SK-N-MC (cell line): ENCODE measurements around the gene DAZAP1.

Experiments
- DNase-seq: peaks from one replicate; pipeline ENCODE4 v3.0.0-alpha.2; 2011; ENCODE audit warnings: low read depth, low spot score
- H3K27ac ChIP-seq: fragments of 200-600 bp; sonication (generic); 2 replicates; pipeline ENCODE4 v1.5.1; 2016; ENCODE audit warnings: mixed run types
- H3K36me3 ChIP-seq: fragments of 200-600 bp; sonication (generic); 2 replicates; pipeline ENCODE4 v1.6.1; 2017; ENCODE audit warnings: antibody characterized with exemption, low read length, mixed read lengths; ENCODE audit not compliant: insufficient read depth
- H3K4me3 ChIP-seq: fragments of 200-600 bp; sonication (generic); 2 replicates; pipeline ENCODE4 v1.5.1; 2016
- H3K9ac ChIP-seq: fragments of 200-600 bp; sonication (generic); 2 replicates; pipeline ENCODE4 v1.8.0; 2017; ENCODE audit warnings: mixed run types, mixed read lengths; ENCODE audit not compliant: insufficient read length
- H3K9me3 ChIP-seq: fragments of 200-600 bp; sonication (generic); 2 replicates; pipeline ENCODE4 v1.6.1; 2017; ENCODE audit warnings: low read depth, mild to moderate bottlenecking, antibody characterized with exemption, low read length, moderate library complexity, mixed read lengths
- EZH2 ChIP-seq: fragments of 200-600 bp; sonication (generic); IDR thresholded peaks from one replicate; pipeline ENCODE4 v1.6.1; 2017; ENCODE audit warnings: antibody characterized with exemption
- FOXP2 ChIP-seq: optimal IDR thresholded peaks from 2 replicates; pipeline ENCODE3; 2011; ENCODE audit warnings: mild to moderate bottlenecking, moderate library complexity; ENCODE audit not compliant: insufficient read depth; ENCODE audit errors: extremely low read length, control extremely low read depth
- POLR2AphosphoS5 ChIP-seq: IDR thresholded peaks from 2 replicates; pipeline ENCODE4 v1.6.1; 2012; ENCODE audit warnings: mild to moderate bottlenecking, low read depth, low read length, borderline replicate concordance

The DAZAP1 gene

DNA sequence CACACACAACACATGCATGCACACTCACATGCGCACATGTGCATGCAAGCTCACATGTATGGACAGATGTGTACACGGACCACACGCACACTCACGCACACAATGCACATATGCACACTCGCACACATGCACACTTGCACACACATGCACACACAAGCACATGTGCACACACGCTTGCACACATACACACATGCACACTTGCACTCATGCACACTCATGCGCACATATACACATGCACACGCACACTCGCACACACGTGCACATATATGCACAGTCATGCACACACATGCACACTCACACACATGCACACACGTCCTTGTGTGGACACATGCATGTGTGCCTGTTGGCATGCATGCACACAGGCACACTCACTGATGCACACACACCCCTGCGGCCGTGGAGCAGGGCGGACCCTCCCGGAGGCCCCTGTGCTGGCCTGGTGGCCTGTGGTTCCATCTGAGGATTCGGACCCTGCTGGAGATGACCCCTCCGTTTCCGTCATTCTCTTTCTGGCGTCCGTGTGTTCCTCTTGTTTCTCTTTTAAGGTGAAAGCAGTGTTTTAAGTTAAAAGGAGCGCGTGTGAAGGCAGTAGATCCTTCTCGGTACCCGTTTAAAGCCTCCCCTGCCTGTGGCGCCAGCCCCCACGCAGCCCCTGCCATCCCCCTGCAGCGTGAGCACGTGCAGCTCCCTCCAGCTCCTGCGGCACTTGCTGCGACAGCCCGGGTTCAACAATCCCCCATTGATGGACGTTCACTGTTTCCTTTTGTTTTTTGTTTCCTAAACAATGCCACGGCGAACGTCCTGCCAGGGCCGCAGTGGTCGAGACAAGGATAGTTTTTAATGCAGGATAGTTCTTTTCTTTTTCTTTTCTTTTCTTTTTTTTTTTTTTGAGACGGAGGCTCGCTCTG lies 18.1 kb upstream of the DAZAP1 start:
- Histone ChIP-seq H3K4me3 (no peak overlapping the region), H3K9ac (no peak overlapping the region), H3K36me3 (peaks cover 19% of the 10 kb centered on the region; the same call in 1 of the 2 replicates), H3K27ac (no peak overlapping the region), H3K9me3 (no peaks in the 10 kb centered on the region)
- no peak for DNase-seq
- TF ChIP-seq FOXP2 (no peak), EZH2 (no peak), POLR2AphosphoS5 (no peak)

DNA sequence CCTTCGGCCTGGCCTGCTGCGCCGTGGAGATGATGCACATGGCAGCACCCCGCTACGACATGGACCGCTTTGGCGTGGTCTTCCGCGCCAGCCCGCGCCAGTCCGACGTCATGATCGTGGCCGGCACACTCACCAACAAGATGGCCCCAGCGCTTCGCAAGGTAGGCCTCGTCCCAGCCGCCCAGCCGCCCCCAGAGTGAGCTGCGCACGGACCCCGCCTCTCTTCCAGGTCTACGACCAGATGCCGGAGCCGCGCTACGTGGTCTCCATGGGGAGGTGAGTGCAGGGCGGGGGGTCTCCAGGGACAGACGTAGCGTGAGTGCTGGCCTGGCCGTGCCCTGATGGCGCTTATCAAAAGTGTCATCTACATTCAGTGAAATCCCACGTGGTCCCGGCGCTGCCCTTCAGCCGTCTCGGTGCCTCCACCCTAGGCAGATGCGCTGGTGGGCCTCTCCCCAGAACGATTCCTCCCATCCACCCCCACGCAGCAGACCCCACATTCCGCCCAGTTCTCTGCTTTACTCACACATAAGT lies 16.4 kb upstream of the DAZAP1 start:
- Histone ChIP-seq H3K4me3 (no peak overlapping the region), H3K9me3 (no peaks in the 10 kb centered on the region), H3K36me3 (peaks cover 19% of the 10 kb centered on the region; the same call in 1 of the 2 replicates), H3K27ac (no peak overlapping the region), H3K9ac (no peak overlapping the region)
- DNase-seq = no peak
- TF ChIP-seq EZH2 (no peak), POLR2AphosphoS5 (no peak)

DNA sequence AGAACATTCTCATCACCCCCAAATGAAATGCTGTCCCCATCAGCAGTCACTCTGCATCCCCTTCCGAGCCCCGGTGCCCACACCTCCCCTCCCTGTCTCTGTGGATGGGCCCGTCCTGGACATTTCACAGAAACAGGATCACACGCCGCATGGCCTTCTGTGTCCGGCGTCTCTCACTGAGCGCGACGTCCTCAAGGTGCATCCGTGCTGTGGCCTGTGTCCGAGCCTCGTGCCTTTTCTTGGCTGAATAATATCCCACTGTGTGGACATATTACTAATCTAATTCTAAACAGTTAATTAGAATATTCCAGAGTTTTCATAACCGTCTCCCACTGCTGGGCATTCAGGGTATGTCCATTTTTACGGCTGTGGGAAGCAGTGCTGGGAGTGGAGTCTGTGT lies 15.0 kb upstream of the DAZAP1 start:
- DNase-seq = no peak
- H3K27ac ChIP-seq = no peak overlapping the region
- TF ChIP-seq POLR2AphosphoS5 (no peak), FOXP2 (no peak), EZH2 (no peak)
- H3K9me3 ChIP-seq = no peaks in the 10 kb centered on the region
- no peak overlapping the region for H3K9ac ChIP-seq
- peaks cover 19% of the 10 kb centered on the region; the same call in 1 of the 2 replicates for H3K36me3 ChIP-seq
- H3K4me3 ChIP-seq = no peak overlapping the region

- H3K36me3 ChIP-seq = peaks cover 19% of the 10 kb centered on the region; the same call in 1 of the 2 replicates
- DNase-seq = no peak
- H3K27ac ChIP-seq = no peak overlapping the region
- H3K9me3 ChIP-seq = no peaks in the 10 kb centered on the region
- no peak for TF ChIP-seq FOXP2
- TF ChIP-seq POLR2AphosphoS5 = no peak
- TF ChIP-seq EZH2 = no peak
- no peak overlapping the region for H3K9ac ChIP-seq
- no peak overlapping the region for H3K4me3 ChIP-seq
These were observed 14.4 kb upstream of the DAZAP1 start for GRCh38 chr19:1392939-1393530.

DNA sequence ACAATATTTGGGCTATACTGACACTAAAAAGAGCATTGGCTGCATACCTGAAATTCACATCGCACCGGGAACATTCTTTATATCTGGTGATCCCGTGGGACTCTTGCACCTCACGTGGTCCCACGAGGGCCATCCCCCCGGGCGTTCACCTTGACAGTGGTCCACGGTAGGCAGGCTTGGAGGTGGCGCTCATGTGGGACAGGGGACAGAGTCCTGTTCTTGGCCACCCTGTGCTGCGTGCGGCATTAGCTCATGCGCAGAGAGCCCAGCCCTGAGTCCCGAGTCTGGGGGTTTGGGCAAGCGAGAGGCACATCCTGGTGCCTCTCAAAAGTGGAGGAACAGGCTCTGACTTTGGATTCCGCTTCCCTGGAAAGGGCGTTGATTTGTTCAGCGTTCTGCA lies 13.5 kb upstream of the DAZAP1 start:
- DNase-seq = no peak
- no peak overlapping the region for H3K9ac ChIP-seq
- H3K36me3 ChIP-seq = peaks cover 11% of the 10 kb centered on the region; the same call in 1 of the 2 replicates

DNA sequence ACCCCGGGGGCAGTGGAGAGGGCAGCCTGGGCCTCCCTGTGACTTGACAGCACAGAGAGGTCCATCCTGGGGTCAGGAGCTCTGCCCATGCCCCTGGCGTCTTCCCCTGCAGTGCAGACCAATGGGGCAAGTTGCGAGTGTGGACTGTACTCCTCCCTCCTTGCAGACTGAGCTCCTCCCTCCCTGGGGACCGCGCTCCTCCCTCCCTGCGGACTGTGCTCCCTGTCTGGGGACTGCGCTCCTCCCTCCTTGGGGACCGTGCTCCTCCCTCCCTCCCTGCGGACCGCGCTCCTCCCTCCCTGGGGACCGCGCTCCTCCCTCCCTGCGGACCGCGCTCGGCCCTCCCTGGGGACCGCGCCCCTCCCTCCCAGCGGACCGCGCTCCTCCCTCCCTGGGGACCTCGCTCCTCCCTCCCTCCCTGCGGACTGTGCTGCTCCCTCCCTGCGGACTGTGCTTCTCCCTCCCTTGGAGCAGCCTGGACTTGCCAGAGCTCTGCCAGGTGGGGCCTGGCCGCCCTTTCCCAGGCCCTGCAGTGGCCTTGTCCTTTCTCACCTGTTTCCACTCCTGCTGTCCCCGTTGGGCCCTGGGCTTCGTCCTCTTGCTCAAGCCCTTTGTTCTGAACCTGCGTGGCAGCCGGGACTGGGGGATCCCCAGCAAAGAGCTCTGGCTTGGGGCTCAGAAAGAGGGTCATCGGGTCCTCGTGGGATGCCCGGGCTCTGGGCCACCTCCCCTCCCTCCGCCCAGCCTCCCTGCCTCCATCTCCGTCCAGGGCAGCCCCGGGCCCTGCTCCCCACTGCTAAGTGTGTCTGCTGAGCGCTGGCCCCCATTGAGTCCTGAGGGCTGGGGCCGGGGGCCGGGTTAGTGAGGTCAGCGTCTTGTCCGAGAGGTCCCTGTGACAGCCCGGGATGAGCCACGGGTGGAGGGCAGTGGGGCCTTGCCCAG lies 12.9 kb upstream of the DAZAP1 start:
- H3K9ac ChIP-seq = no peak overlapping the region
- no peak for DNase-seq
- no peak for TF ChIP-seq FOXP2
- no peak for TF ChIP-seq EZH2
- no peak for TF ChIP-seq POLR2AphosphoS5
- H3K9me3 ChIP-seq = no peaks in the 10 kb centered on the region
- H3K27ac ChIP-seq = no peak overlapping the region
- H3K4me3 ChIP-seq = no peak overlapping the region
- peaks cover 6% of the 10 kb centered on the region; the same call in 1 of the 2 replicates for H3K36me3 ChIP-seq

More for the DNA sequence above, 13.5 kb upstream of the DAZAP1 start:
- Histone ChIP-seq H3K4me3 (no peak overlapping the region), H3K9me3 (no peaks in the 10 kb centered on the region), H3K27ac (no peak overlapping the region)
- no peak for TF ChIP-seq POLR2AphosphoS5
- TF ChIP-seq EZH2 = no peak
- TF ChIP-seq FOXP2 = no peak

GRCh38 chr19:1395194-1396018 lies 12.0 kb upstream of the DAZAP1 start:
- no peak for DNase-seq
- Histone ChIP-seq H3K9ac (no peak overlapping the region), H3K27ac (no peak overlapping the region), H3K9me3 (no peaks in the 10 kb centered on the region), H3K4me3 (no peak overlapping the region), H3K36me3 (peaks cover 6% of the 10 kb centered on the region; the same call in 1 of the 2 replicates)
- no peak for TF ChIP-seq FOXP2
- peak; percentile 43 for TF ChIP-seq POLR2AphosphoS5
- no peak for TF ChIP-seq EZH2
